HG03520 (cell line): ENCODE measurements around the gene ST3GAL2.

Source experiments
- ATAC-seq: cut with Tn5 transposase; IDR thresholded peaks from one replicate; pipeline ENCODE4 v1.9.1; 2021; ENCODE audit warnings: mild to moderate bottlenecking, moderate library complexity; ENCODE audit not compliant: unreplicated experiment

Gene ST3GAL2, protein sequence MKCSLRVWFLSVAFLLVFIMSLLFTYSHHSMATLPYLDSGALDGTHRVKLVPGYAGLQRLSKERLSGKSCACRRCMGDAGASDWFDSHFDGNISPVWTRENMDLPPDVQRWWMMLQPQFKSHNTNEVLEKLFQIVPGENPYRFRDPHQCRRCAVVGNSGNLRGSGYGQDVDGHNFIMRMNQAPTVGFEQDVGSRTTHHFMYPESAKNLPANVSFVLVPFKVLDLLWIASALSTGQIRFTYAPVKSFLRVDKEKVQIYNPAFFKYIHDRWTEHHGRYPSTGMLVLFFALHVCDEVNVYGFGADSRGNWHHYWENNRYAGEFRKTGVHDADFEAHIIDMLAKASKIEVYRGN

DNA sequence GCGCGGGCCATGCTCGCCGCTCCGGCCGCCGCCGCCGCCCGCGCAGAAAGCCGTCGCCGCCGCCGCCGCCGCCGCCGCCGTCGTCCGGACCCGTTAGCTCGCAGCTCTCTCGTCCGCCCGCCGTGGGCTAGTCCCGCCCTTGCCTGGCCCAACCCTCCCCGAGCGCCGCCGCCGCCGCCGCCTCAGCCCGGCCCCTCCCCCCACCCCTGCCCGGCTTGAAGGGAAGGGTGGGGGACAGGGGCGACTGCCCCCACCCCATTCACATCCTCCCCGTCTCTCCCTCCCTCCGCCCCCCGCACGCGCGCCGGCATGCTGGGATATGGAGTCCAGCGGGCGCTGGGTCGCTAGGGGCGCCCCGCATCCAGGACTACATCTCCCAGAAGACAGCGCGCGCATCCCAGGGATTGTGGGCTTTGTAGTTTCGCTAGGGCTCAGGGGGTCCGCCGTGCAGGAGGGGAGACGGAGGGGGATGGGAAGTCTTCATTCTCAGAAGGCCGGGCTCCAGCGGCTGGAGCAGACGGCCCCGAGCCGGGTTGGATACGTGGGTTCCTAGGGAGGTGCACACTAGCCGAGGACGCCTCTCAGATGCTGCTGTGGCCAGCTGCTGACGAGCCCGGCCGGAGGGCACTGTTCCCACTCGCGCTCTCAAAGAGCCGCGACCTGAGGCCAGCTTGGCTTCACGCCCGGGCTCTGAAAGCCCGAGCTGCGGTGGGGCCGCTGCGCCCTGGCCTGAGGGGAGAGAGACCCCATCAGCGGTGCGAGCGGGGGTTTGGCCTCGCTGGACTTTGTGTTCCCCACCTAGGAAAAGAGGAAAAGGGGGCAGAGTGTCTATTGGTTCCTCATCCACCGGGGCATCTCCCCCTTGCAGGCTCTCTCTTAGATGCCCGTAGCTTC is at the start of gene ST3GAL2:
Gene ST3GAL2, minus strand, starts transcription at position 132 of the 894 bp plus-strand sequence. CDS start 40,570 bp downstream, outside the sequence.
- peak; percentile 81 for ATAC-seq

DNA sequence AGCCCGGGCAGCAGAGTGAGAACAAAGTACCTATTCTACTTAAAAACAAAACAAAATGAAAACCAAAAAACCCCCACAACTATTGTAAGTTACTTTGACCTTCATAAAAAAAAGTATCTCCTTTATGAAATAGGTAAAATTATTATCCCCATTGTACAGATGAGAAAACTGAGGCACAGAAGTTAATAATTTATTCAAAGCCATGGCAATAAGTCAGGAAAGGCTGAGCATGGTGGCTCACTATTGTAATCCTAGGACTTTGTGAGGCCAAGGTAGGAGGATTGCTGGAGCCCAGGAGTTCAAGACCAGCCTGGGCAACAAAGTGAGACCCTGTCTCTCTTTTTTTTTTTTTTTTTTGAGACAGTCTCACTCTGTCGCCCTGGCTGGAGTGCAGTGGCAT is 46.0 kb upstream of the ST3GAL2 start:
- ATAC-seq = no peak

DNA sequence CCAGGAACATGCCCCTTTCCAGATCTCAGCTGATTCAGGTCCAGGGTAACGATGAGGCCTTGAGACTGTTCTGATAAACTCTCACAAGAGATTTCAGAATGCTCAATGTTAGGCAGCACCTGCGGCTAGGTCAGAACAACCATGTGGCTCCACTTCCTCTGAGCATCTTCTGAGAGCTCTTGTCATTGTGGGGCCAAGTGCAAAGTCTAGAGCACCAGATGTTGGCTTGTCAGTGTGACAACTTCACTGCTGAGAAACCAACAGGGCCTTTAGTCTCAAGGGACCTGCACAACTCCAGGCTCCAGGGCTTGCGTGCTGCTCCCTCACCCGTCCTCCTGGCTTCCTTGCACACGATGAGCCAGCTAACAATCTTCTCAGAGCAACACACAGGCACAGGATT is 44.5 kb upstream of the ST3GAL2 start:
- ATAC-seq = no peak

DNA sequence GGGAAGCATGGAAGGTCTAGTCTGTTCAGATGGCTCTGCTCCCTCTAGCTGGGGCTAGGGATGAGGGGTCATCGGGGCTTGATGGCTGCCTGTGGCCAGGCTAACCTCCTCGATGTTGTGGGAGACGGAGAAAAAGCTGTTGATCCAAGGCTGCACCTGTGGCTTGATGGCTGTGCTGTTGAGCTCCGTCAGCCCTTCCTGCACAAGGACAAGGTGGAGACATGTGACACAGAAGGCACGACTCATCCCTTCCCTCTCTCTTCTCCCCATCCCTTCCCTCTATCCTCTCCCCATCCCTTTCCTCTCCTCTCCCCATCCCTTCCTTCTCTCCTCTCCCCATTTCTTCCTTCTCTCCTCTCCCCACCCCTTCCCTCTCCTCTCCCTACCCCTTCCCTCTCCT is 43.7 kb upstream of the ST3GAL2 start:
- no peak for ATAC-seq

DNA sequence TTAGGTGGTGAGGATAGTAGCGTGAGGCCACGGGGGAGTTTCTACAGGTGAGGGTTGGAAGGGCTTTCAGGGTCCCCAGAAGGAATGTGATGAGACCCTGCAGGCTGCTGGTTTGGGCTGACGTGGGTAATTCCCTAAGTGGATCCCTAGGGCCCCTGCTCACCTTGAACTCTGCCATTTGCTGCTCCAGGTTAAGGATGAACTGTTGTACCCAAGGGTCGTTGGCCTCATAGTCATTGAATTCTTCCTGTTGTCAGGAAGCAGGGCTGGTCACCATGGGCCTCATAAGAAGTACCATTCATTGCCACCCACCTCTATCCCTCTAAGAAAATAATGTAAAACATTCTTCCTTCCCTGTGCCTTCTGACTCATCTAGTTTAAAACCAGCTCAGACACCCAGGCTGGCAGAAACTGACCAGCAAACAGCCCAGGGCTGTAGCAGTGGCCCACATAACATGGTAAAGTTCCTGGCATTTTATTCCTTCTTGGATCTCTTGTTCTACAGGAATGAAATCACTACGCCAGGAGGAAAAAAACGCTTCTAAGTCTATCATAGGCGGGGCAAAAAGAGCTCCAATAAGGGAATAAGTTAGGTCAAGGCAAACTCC is 43.1 kb upstream of the ST3GAL2 start:
- ATAC-seq = no peak

DNA sequence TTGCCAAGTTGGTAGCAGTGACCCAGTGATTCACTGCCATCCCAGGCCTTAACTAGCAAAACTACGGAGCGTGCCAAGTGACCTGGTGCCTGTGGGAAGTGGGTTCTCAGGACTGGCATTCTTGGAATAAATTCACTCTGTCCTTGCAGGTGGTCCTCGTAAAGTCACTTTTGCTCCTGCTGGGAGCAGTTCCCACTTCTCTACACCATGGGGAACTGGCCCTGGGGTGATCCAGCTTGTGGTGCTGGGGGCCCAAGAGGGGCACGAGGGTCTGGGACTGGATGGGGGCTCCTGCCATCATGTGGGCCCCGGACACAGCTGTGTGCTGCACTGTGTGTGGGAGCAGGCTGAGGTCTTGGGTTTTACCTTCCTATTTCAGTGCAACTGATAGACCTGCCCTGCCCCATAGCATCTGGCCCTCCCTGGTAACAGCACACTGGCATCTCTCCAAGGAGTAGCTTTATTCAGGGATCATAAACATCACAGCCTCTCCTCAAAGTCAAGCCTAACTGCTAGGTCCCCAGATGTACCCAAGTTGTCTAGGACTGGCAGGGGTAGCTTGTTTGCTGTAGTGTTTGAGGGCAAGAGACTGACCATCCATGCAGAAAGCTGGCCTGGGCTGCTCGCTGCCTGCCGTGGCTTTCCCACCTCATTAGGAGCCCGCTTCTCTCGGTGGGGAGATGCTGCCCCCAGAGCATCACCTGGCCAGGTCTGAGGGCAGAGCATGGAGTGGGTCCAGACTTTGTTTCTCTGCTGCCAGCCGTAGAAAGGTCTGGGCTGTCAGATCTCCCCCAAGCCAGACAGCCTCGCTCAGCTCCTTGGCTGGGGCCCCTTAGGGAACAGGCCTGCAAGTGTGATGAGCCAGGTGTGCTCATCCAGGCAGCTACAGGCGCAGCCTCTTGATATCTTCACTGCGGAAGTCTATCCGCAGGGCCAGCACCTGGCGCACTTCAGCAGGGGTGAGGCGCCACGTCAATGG is 41.5 kb upstream of the ST3GAL2 start:
- no peak for ATAC-seq

DNA sequence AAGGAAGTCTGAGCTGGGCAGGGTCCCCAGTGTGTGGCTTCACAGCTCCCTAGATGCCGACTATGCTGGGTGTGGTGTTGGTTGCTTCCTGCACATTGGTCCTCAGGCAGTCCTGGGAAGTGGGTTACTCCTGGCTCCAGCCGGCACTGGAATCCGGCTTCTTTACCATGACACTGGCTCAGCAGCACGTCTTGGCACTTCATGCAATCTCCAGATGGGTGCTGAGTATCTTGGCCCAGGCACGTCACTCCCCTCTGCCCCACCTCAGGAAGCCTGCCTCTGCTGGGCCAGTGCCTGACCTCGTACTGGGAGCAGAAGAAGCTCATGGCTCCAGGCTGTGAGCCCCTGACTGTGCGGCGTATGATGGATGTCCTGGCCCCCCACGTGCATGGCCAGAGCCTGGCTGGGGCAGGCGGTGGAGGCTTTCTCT is 40.0 kb upstream of the ST3GAL2 start:
- ATAC-seq = no peak

DNA sequence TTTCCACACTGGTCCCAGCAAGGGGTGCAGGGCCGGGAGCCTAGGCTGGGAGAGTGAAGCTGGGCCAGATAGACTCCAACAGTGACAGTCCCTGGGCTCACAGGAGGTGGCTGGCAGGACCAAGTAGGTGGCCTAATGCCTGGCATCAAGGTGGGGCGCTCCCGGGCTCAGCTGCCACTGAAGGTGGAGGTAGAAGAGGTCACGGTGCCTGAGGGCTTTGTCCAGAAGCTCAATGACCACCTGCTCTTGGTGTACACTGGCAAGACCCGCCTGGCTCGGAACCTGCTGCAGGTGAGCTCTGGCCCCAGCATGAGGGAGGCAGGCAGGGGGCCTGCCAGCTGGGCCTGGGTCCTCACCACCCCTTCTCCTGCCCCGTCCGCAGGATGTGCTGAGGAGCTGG is 39.3 kb upstream of the ST3GAL2 start:
- ATAC-seq = no peak

DNA sequence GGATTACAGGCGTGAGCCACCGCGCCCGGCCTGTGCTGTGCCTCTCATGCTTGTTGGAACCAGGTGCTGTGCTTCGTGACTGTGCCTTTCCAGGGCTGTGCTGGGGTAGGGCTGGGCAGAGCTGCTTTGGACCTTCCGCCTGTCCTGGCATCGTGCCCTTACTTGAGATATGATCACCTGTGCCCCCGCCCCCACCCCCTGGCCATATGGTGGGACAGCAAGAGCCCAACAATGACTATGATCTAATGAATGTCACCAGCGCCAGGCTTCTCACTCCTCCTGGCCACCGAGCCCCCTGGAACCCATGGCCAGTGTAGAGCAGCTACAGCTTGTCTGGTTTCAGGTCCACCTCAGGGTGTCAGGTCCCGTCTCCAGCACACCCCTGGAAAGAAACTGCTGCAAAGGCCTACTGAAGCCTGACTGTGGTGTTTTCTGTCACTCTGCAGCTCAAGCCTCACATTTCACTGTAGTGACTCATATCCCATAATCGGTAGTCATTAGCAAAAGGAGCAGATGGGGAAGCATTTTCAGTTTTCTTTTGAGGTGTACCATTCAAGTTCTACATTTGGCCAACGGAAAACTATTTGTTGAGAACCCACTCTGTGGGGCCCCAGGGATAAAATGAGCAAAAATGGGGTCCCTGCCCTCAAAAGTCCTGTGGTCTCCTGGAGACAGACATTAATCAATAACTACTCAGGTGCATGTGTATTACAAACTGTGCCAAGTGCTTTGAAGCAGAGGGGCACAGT is 37.5 kb upstream of the ST3GAL2 start:
- ATAC-seq = peak; percentile 88

DNA sequence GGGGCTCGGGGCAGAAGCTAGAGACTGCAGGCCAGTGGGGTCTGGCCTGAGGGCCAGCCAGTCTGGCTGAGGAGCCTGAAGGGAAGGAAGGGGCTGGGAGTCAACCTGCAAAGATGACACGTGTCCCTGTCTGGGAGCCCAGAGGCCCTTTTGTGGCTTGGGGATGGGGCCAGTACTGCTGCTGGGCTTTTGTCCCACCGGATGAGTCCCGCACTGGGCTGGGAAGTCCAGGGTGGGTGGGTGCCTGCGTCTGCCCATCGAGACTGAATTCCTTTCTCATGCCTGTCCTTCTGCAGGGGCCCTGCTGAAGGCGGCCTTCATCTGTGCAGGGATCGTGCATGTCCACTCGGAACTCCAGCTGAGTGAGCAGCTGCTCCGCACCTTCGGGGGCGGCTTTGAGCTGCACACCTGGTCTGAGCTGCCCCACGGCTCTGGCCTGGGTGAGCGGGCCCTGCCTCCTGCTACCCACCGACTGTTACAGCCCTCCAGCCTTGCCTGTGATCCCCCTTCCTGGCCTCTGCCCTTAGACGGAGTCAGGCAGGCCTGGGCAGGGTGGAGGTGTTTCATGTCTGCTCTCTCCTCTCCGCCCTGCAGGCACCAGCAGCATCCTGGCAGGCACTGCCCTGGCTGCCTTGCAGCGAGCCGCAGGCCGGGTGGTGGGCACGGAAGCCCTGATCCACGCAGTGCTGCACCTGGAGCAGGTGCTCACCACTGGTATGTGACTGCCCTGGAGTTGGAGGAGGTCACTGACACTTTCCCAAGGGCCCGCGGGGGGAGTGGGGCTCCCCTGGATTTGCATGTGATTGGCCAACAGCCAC is 36.4 kb upstream of the ST3GAL2 start:
- no peak for ATAC-seq

DNA sequence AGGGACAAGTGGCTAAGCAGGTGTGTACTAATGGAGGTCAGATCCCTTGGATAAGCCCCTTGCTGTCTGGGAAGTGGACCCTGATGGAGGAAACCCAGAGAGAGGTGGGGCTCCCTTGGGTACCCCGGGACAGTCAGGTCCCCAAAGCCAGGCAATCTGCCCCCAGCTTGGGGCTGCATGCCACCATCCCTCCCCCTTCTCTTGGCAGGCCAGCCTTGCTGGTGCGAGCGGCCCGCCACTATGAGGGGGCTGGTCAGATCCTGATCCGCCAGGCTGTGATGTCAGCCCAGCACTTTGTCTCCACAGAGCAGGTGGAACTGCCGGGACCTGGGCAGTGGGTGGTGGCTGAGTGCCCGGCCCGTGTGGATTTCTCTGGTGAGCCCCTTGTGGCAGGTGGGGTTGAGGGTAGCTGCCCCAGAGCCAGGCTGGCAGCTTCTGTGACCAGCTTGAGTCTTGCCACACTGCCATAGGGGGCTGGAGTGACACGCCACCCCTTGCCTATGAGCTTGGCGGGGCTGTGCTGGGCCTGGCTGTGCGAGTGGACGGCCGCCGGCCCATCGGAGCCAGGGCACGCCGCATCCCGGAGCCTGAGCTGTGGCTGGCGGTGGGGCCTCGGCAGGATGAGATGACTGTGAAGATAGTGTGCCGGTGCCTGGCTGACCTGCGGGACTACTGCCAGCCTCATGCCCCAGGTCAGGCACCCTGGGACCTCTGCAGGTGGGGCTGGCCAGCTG is 35.6 kb upstream of the ST3GAL2 start:
- ATAC-seq = no peak

DNA sequence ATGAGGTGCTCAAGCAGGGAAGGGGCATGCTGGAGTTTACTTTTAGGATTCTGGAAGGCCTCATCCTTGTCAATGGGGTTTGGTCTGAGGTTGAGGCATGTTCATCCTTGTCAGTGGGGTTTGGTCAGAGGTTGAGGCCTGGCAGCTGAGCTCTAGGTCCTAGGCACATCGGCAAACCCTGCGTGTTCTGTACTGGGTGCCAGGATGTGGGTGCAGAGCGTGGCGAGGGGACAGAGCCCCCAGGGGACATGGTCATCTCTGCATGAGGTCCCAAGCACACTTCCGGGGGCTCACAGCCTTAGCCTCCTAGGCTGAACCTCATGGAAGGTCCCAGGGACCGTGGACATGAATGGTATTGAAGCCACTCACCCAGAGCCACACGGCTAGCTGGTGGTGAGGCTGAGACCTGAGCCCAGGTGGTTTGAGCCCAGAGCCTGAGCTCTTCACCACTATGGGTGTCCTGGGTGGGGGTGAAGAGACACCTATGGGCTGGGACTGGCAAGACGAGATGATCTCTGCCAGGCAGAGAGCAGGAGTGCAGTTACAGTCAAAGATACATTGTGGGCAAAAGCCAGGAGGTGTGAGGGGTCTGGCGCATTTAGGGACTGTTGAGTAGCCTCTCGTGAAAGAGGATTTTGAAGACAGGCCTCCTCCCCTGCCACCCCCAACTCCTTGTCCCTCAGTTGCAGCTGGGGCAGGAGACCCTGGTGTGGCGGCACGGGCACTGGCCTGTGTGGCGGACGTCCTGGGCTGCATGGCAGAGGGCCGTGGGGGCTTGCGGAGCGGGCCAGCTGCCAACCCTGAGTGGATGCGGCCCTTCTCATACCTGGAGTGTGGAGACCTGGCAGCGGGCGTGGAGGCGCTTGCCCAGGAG is 34.8 kb upstream of the ST3GAL2 start:
- no peak for ATAC-seq

DNA sequence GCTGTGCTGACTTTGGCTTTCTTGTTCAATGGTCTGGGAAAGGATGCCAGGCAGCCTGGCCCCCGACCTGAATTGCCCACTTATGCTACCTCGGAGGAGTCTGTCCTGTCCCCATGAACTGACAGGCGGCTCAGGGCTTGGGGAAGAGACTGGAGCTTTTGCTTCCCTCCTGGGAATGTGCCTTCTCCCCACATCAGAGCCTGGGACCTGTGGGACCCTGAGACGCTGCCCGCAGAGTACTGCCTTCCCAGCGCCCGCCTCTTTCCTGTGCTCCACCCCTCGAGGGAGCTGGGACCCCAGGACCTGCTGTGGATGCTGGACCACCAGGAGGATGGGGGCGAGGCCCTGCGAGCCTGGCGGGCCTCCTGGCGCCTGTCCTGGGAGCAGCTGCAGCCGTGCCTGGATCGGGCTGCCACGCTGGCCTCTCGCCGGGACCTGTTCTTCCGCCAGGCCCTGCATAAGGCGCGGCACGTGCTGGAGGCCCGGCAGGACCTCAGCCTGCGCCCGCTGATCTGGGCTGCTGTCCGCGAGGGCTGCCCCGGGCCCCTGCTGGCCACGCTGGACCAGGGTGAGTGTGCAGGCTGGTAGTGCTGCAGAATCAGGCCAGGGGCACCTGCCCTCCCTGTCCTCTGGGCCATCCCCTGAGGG is 34.0 kb upstream of the ST3GAL2 start:
- ATAC-seq = no peak

DNA sequence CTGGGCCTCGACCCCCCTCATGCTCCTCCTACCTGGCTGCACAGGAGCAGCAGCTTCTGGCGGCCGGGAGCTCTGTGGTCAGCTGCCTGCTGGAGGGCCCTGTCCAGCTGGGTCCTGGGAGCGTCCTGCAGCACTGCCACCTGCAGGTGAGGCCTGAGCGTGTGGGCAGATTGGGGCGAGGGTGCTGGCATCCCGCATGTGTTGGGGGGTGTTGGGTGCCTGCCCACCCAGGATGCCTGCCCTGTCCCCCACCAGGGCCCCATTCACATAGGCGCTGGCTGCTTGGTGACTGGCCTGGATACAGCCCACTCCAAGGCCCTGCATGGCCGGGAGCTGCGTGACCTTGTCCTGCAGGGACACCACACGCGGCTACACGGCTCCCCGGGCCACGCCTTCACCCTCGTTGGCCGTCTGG is 32.0 kb upstream of the ST3GAL2 start:
- no peak for ATAC-seq

DNA sequence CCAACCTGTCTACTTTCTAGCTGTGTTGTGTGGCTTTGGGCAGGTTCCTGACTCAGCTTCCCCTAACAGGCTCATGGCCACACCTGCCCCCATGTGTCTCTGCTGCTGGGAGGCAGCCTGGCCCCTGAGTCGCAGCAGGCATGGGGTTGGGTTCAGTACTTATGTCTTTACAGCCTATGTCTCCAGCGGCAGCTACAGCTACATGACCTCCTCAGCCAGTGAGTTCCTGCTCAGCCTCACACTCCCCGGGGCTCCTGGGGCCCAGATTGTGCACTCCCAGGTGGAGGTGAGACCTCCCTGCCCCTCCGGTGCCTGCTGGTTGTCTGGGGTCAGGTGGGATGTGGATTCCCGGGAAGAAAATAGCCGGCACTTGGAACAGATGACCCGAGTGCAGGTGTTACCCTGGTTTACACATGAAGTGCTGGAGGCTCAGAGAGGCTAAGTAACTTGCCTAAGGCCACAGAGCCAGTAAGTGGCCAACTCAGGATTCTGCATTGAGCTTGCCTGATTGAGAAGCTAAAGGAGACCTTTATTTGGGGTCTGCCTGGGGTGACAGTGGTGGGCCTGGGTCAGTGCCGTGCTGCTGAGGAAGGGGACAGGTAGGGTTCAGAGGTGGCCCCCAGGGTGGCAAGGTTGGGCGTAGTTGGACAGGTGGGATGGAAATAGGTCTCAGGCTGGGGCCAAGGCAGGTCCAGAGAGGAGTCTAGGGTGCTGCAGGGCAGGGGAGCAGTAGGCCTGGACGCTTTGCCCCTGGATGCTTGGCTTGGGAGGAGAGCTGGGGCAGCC is 31.4 kb upstream of the ST3GAL2 start:
- ATAC-seq = no peak
